Activated CD4-positive, CD25-positive, alpha-beta regulatory T cell treated with anti-CD3 and anti-CD28 coated beads, Interleukin-2, amount 50 U/mL, for 72 hours (primary cell): Measurements from ENCODE around the gene ETF1.

Source experiments
- DNase-seq: peaks from one replicate; pipeline ENCODE4 v3.0.0; 2021

ETF1 gene

GRCh38 chr5:138542956-138543729 is at the start of gene ETF1:
Gene ETF1 (minus strand): TSS chr5:138543236. CDS start chr5:138542918, 318 bp downstream.
- DNase-seq, result peak; percentile 98

- no peak for DNase-seq
Measured at GRCh38 chr5:138588013-138588788, 45.2 kb upstream of the ETF1 start.

- no peak for DNase-seq
Measured at GRCh38 chr5:138585157-138585556, 42.1 kb upstream of the ETF1 start.

- no peak for DNase-seq
Measured at GRCh38 chr5:138583984-138584637, 41.1 kb upstream of the ETF1 start.

GRCh38 chr5:138582959-138583358 is 39.9 kb upstream of the ETF1 start:
- DNase-seq, result no peak

GRCh38 chr5:138580777-138581176 is 37.7 kb upstream of the ETF1 start:
- DNase-seq, result no peak

GRCh38 chr5:138580001-138580400 is 37.0 kb upstream of the ETF1 start:
- no peak for DNase-seq

GRCh38 chr5:138579517-138579863 is 36.5 kb upstream of the ETF1 start:
- DNase-seq, result no peak

GRCh38 chr5:138577452-138577851 is 34.4 kb upstream of the ETF1 start:
- no peak for DNase-seq

GRCh38 chr5:138575194-138576015 is 32.4 kb upstream of the ETF1 start, which contains the start of gene HSPA9:
Gene HSPA9 (minus strand): TSS chr5:138575401. CDS start chr5:138575318, 83 bp downstream.
- peak; percentile 95 for DNase-seq

GRCh38 chr5:138574744-138575193 is 31.7 kb upstream of the ETF1 start:
- DNase-seq, result no peak

GRCh38 chr5:138573949-138574670 is 31.1 kb upstream of the ETF1 start:
- DNase-seq, result no peak

GRCh38 chr5:138573223-138573622 is 30.2 kb upstream of the ETF1 start:
- DNase-seq, result no peak

- no peak for DNase-seq
Measured at GRCh38 chr5:138570871-138571270, 27.8 kb upstream of the ETF1 start.

- DNase-seq, result no peak
Measured at GRCh38 chr5:138569782-138570181, 26.7 kb upstream of the ETF1 start.

GRCh38 chr5:138568061-138568824 is 25.2 kb upstream of the ETF1 start:
- DNase-seq, result no peak

GRCh38 chr5:138566792-138567191 is 23.8 kb upstream of the ETF1 start:
- no peak for DNase-seq

GRCh38 chr5:138565100-138565821 is 22.2 kb upstream of the ETF1 start:
- no peak for DNase-seq

GRCh38 chr5:138564242-138564641 is 21.2 kb upstream of the ETF1 start:
- DNase-seq, result no peak

- DNase-seq, result no peak
Measured at GRCh38 chr5:138563340-138564118, 20.5 kb upstream of the ETF1 start.
